GM21825 (cell line): Measurements from ENCODE around the gene SLC6A3.
"Not testable (repeated sequence)": the region's sequence is repeated elsewhere in the genome, so short reads cannot be mapped to it uniquely, and the experiment has no call there.

Source experiments
- ATAC-seq: cut with Tn5 transposase; IDR thresholded peaks from one replicate; pipeline ENCODE4 v1.9.1; 2021; ENCODE audit warnings: mild to moderate bottlenecking, moderate library complexity; ENCODE audit not compliant: unreplicated experiment

The SLC6A3 gene

DNA sequence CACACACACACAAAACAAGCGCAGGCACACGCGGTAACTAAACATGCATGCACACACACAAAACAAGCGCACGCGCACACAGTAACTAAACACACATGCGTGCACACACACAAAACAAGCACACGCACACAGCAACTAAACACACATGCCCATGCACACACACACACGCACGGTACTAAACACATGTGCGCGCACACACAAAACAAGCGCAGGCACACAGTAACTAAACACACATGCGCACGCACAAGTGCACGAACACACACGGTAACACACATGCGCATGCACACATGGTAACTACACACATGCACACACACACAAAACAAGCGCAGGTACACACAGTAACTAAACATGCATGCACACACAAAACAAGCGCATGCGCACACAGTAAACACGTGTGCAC is 19.9 kb upstream of the SLC6A3 start:
- no peak for ATAC-seq

DNA sequence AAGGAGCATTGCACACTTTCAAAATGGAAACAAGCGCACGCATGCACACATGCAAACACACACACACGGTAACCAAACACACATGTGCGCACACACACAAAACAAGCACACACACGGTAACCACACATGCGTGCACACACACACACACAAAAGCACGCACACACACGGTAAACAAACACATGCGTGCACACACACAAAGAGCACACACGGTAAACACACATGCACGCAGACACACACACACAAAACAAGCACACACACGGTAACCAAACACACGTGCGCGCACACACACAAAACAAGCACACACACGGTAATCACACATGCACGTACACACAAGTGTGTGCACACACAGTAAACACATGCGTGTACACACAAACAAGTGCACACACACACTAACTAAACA is 19.3 kb upstream of the SLC6A3 start:
- no peak for ATAC-seq

DNA sequence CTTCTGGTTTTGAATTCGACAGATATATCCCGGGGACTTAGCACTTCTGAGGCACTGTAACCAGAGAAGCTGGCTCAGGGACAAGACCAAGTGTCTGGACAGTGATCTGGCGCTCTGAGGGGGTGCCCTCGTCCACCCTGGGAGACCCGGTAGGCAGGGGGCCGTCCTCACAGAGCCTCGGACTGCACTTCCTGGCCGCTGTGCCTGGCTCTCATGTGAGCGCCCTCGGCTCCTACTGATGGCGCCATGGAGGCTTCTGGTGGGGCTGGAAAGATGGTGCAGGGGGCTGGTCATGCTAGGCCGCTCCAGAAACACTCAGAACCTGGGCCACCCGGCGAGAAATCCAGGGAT is 18.8 kb upstream of the SLC6A3 start:
- no peak for ATAC-seq

DNA sequence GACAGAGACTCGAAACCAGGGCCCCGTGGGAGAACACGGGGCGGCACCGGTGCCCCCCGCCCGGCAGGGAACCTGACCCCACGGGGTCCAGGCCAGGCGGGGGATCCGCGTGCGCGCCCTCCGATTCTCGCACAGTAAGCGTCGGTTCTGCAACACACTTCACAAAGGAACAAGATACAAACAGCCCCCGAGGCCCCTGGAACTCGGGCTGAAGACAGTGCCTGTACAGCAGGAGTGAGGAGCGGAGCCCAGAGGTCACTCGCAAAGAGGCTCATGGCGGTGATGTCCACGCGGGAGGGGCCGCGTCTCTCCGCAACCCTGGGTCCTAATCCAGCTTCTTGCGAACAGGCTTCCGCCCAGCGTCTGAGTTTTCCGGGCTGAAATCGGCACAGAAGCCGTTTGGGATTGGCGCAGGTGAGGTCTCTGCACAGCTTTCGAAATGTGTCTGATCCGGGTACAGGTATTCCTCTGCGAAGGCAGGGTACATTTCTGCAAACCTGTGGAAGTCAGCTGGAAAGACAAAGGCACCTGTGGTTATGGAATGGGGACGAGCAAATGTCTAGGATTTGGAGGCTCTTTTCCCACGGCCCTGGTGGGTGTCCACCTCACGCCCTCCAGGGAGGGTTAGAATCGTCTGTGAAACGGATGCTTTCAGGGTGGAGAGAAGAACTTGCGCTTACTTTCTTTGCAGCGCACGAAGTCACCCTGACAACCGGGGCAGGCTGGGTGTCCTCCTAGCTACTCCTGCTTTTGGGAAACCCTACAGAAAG is 18.3 kb upstream of the SLC6A3 start:
- no peak for ATAC-seq

DNA sequence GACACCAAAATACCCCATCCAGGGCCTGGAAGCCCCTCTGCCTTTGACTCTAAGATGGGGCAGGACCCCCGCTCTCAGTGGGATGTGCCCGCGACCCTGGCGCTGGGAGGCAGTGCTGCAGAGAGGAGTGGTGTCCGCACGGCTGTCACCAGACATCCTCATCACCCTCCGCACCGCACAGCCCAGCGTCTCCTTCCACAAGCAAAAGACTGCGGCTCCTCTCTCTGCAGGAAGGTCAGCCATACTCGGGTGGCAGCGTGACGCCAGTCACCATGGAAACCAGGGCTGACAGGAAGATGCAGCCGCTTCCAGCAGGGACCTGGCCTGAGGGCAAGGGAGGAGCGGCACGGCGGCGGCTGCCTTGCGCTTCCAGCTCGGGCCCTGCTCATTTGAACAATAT is 17.1 kb upstream of the SLC6A3 start:
- no peak for ATAC-seq

DNA sequence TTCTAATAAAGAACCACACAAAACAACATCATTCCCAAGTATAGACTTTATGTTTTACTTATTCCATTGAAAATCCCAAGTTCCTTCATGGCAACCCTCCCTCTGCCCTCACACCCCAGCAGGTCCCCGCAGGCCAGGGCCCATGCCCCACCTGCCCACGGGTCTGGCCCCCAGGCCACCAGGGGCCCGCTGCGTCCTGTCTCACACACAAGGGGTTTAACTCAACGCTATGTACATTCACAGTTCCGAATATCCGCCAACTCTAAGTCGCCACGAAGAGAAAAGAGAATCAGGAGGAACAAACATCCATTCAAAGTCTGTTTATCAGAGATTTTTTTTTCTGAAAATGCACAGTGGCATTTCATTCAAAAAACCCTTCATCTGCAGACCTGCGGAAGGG is 16.2 kb upstream of the SLC6A3 start:
- ATAC-seq, result no peak

DNA sequence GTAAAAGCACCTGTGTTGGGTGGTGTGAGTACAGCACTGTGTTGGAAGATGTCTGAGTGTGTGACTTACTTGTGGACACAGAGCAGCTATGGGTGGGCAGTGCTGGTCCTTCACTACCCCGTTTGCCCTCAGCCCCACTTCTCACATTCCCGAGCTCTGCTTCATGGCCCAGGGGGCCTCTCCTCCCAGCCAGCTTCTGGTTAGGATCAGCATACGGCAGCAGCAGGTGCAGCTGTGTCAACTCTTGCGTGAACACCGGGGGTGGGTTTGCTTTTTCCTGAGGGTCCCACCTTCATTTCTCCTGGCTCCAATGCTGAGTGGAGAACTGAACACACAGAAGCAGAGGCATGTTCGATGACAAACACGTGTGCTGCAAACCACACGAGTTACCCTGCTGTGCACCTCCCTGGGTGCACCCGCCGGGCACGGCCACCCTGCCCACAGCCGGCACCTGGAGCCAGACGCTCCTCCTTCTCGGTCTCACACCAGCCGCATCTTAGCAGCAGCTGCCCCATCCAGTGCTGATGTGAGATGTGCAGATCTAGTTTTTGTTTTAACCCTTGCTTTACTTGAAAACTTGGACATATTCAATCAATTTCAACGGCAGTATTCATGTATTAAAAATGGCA is 14.9 kb upstream of the SLC6A3 start:
- ATAC-seq, result no peak

DNA sequence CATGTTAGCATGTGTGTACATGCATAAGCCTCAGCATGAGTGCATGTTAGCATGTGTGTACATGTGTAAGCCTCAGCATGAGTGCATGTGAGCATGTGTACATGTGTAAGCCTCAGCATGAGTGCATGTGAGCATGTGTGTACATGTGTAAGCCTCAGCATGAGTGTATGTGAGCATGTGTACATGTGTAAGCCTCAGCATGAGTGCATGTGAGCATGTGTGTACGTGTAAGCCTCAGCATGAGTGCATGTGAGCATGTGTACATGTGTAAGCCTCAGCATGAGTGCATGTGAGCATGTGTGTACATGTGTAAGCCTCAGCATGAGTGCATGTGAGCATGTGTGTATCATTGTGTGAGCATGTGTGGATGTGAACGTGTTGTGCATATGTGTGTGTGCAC is 14.2 kb upstream of the SLC6A3 start:
- ATAC-seq, result not testable (repeated sequence)

DNA sequence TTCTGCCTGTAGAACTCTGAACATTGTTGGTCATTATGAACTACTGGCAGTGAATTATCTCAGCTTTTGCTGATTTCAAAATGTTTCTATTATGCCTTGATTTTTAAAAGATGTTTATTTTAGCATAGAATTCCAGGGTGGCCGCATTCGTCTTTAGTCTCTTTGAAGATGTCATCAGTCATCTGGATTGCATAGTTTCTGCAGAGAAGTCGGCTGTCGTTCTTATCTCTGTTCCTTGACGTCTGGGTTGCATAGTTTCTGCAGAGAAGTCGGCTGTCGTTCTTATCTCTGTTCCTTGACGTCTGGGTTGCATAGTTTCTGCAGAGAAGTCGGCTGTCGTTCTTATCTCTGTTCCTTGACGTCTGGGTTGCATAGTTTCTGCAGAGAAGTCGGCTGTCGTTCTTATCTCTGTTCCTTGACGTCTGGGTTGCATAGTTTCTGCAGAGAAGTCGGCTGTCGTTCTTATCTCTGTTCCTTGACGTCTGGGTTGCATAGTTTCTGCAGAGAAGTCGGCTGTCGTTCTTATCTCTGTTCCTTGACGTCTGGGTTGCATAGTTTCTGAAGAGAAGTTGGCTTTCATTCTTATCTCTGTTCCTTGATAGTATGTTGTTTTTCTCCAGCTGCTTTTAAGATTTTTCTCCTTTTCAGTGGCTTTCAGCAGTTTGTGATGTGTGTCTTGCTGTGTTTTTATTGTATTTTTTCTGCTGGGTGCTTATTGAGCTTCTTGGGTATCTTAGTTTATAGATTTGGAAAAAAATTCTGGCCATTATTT is 11.1 kb upstream of the SLC6A3 start:
- ATAC-seq, result not testable (repeated sequence)

DNA sequence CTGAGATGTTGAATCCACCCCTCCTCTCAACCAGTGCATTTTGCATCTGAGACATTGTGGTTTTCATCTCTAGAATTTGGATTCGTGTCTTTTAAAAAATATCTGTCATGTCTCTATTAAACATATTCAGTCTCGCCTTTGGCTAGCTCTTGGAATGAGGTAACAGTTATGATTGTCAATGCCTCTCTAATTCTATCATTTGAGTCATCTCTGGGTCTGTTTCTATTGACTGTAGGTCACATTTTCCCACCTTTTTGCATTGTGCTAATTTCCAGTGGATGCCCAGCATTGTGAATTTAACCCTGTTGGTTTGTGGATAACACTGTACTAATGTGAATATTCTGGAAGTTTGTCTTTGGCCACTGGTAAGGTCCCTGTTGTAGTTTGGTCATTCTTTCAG is 8.4 kb upstream of the SLC6A3 start:
- ATAC-seq, result no peak

DNA sequence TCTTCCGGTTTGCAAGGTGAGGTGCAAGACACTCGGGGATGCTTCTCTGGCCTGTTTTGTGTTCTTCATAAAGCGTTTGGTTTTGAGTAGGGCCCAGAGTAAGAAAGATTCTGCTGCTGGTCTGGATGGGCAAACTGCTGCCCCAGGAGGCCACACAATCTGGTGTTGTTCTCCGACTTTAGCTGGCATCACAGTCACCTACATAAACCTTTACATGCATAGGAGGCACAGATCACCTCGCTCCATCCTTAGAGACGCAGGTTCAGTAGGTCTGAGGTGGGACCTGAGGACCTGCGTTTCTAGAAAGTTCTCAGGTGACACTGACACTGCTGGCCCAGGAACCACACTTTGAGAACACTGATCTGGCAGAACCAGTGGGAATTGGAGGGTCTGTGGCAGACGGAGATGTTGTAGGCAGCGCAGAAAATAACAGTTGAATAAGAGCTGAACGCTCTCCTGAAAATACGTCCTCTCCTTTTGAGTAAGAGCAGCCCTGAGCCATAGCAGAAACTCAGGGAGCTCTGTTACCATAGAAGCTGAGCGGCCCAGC is 3.9 kb upstream of the SLC6A3 start:
- ATAC-seq, result no peak

DNA sequence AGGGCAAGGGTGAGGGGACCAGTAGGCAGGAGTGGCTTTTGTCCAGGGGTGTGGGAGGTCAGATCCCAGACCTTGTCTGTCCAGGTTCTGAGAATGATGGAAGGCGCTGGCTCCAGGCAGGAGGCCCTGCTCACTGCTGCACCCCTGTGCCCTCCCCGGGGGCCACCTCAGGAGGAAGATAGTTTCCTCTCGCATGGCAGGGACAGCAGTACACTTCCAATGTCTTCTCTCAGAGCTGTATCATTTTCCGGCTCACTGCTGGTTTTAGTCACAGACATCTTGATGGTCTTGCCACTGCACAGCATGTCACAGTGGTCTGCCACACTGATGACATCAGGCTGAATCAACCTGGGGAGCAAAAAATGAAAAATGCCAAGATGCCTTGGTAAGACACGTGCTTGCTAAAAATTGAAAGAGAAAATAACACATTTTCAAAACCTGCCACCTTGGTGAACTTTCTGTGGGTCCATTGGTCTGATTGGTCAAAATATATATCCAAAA is 3.3 kb upstream of the SLC6A3 start:
- no peak for ATAC-seq

DNA sequence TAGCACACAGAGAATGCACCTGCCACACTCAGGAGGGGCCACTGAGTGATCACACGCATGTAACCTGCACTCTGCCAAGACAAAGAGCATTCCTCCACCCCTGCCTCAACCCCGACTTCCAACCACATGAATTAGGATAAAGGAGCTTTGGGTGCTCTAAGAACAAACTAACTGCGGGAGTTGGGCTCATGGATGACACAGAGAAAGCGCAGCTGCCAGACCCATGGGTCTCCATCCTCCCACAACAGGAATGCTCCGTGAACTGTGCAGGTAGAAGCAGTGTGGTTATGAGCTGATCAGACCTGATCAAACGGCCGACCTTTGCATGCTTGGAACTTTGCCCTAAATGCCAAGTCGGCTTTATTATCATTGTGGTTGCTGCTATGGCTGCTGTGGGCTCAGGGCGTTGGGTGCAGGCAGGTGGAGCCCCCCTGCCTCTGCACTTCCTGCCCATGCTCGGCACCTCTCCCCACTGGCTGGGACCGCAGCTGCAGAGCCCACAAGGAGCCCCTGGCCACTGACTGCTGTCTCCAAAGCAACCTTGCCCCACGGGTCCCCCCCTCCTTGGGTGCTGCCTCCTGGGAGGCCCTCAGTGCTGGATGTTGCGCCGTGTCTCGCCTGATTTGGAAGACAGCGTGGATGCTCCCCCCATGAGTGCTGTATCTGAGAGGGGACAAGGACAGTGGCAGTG is 2.6 kb upstream of the SLC6A3 start:
- no peak for ATAC-seq

DNA sequence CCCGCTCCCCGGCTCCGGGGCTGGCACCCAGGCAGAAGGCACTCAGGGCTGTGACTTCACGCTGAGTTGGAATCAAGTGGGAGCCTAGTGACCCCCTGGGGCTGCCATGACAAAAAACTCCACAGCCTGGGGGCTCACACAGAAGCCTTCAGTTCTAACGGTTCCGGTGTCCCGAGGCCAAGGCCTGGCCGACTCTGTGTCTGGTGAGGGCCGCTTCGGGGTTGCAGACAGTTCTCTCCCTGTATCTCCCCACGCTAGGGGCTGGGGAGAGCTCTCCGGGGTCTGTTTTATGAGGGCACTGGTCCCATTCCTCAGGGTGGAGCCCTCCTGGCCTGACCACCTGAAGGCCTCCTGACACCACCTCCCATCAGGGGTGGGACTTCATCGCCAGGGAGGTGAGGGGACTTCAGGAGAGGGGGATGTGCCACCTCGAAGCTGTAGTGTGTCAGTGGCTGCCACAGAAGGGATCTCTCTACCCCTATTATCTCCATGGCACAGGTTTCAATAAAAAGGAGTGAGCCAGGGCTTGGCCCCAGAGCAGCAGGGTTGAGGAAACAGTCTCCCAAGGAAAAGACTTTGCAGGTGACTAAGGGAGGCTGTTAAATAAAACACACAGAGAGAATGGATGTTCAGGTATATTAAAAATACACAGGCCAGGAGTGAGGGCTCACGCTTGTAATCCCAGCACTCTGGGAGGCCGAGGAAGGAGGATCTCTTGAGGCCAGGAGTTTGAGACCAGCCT is 1.5 kb upstream of the SLC6A3 start:
- ATAC-seq, result no peak

DNA sequence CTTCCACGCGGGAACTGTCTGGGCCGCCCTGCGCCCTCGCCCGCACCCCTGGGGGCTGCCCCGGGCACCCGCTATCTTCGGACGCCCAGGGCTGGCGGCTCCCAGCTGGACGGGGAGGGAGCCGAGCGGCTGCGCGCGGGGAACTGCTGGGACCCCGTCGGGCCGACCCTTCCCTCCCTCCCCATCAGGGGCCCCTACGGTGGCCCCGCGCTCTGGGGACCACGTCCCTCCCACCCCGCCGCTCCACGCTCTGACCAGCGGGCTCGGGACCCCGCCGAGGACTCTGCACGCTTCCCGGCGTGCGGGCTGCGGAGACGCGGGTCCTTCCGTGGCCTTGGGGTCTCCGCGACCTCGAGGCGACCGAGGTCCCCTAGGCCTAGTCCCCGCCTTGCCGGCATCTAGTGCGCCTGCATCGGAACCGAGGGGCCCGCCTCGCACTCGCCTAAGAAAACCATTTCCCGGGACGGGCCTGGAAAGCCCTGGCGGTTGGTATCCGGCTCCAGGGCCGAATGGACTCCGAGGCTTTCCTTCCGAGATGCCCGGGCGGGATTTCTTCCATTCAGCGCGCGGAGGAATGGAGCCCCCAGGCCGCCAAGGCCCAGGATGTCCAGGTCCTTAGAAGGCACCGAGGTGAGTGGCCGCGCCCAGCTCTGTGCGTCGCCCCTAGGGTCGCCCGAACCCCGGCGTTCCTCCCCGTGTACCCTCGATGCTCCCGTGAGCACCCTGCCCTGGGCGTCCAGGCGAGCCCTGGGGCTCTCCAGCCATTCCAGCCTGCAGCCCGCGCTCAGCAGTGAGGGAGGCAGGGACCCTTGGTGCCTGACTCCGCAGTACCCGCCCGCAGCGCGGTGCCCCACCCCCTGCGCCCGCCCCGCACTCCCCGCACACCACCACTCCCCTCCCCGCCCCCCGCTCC is 705 bp upstream of the SLC6A3 start:
- no peak for ATAC-seq

DNA sequence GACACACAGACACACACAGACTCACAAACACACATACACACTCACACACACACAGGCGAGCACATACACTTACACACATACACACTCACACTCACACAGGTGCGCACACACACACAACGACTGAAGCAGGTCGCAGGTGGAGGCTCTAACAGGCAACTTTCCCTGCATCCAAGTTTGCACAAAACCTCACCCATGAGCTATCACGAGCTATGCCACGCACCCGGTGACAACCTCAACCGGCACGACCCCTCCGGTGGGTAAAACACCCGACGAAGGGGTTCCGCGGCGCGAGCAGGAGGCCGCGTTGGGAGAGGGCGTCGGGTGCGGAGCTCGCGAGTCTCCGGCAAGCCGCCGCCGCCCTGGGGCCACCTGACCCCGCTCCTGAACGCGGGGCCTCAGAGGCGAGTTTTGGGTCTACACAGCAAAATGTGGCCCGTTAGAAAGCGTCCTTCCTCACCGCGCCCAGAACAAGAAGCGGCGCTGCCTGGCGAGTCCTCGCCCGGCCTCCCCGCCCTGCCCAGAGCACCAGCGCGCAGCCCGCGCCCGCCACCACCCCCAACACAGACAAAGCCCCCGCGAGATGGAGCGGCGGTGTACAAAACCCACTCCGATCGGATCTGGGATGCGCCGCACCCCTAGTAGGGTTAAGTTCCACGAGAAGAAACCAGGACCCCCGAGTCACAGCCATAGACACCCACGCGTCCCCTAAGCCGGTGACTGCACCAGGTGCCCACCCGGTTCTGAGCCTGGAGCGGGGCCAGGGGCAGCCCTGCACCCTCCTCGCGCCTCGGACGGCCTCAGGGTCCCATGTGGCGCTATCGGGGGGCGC is 665 bp downstream of the SLC6A3 start:
- ATAC-seq, result no peak

DNA sequence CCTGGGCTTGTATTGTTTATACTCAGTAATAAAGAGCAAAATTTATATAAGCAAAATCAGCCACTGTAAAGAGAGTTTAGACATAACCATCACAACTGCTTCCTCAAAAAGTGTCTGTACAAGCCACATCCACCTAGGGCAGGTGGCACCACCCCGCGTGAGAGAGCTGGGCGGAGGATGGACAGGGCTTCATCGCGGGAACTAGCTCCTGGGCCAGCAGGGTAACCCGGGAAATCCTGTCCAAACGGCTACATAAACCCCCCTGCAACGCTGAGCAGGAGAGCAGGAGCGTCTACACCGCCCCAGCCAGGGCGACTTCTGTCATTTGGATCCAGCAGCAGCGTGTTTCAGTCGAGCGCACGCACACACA is 1.3 kb downstream of the SLC6A3 start:
- no peak for ATAC-seq

DNA sequence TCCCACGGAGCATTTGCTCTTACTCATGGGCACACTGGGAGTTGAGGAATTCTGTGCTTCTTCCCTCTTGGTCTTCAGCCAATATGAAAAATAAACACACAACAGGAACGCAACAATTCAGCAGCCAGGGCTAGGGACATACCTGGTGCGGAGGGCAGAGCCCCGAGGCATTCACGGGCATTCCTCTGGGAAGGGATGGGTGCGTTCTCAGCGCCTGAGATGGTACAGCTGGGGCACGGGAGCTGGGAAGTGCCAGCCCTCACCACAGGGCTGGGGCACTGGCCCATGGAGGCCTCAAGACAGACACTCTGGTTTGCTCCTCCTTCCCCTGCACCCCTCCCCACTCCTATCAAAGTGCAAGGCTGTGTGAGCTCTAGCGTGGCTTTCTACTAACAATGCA is 2.1 kb downstream of the SLC6A3 start:
- no peak for ATAC-seq
